Measurements from ENCODE around the gene RNU6-1.

Gene RNU6-1

DNA sequence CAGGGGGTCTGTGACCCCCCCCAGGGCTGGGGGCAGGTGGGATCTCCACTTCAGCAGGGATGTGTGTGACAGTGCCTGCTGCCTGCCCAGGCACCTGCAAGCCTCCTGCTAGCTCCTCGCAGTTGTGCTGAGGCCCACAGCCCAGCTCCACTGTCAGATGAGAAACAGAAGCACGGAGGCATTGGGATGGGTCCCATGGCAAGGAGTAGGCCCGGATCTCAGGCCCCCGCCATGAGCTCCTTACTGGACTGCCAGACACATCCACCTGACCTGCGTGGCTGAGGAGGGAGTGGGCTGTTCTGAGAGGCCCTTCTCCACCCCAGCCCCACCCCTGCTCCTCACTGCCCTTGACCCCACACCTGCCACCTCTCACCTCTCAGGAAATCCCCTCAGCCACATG is 32.7 kb downstream of the RNU6-1 start:
- no peak overlapping the region for H3K4me3 ChIP-seq (ENCODE audit: low read depth, low read length)
- TF ChIP-seq, protein P1, sequence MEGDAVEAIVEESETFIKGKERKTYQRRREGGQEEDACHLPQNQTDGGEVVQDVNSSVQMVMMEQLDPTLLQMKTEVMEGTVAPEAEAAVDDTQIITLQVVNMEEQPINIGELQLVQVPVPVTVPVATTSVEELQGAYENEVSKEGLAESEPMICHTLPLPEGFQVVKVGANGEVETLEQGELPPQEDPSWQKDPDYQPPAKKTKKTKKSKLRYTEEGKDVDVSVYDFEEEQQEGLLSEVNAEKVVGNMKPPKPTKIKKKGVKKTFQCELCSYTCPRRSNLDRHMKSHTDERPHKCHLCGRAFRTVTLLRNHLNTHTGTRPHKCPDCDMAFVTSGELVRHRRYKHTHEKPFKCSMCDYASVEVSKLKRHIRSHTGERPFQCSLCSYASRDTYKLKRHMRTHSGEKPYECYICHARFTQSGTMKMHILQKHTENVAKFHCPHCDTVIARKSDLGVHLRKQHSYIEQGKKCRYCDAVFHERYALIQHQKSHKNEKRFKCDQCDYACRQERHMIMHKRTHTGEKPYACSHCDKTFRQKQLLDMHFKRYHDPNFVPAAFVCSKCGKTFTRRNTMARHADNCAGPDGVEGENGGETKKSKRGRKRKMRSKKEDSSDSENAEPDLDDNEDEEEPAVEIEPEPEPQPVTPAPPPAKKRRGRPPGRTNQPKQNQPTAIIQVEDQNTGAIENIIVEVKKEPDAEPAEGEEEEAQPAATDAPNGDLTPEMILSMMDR (IDR thresholded peaks at IDR 0.05; ENCODE audit: control insufficient read depth, extremely low read depth, insufficient read depth): no peak
- no peak for DNase-seq (ENCODE audit: low read depth)

DNA sequence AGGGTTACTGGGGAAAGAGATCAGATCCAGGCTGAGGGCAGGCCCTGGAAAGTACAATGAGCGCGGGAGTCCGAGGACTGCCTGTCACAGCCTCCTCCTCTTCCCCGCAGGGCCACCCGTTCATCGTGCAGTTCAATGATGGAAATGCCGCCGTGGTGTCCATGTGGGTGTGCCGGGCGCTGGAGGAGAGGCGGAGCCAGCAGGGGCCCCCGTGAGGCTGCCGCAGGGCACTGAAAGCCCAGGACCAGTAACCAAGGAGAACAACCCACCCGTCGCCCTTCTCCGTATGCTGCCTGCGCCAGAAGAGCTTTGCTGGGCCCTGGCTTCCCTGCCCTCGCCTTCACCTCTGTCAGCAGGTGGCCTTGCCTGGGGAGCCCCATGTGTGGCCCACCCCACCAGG is 33.3 kb downstream of the RNU6-1 start:
- TF ChIP-seq, protein P1 (IDR thresholded peaks at IDR 0.05; ENCODE audit: control insufficient read depth, extremely low read depth, insufficient read depth): no peak
- no peak overlapping the region for H3K4me3 ChIP-seq (ENCODE audit: low read depth, low read length)
- DNase-seq (ENCODE audit: low read depth): no peak

DNA sequence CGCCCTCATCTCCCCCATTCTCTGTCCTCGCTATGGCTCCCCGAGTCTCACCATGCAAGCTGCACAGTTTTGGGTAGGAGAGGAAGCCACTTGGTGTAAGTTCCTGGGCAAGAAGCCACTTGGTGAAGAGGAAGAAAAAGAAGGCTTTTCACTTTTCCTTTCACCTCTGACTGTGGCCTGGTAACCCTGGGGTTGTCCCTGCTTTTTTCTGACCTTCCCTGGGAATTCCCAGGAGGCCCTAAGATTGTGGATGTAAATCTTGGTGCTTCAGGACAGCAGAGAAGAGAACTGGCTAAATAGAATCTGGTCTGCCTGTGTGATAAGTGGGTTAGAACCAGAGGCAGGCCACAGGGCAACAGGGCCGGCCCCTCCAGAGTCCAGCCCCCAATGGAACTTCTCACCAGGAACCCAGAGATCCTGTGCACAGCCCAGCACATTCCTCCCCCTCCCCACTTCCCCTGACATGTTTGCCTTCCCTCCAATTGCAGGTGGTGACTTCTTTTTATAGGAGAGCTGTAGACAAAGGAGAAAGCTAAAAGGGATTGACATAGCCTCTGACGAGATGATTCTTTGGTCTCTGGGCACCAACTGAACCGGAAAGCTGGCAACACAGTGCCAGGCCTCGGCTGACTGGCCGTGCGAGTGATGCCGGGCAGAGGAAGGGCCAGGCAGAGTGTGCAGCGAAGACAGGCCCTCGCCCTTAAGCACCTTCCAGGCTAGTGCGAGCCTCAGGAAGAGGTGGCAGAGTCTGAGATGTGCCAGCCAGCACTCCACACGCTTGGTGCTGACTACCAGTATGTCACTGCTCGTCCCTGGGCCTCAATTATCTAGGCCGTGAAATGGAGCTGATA is 34.0 kb downstream of the RNU6-1 start:
- no peak overlapping the region for H3K4me3 ChIP-seq (ENCODE audit: low read depth, low read length)
- TF ChIP-seq, protein P1 (IDR thresholded peaks at IDR 0.05; ENCODE audit: control insufficient read depth, extremely low read depth, insufficient read depth): no peak
- DNase-seq (ENCODE audit: low read depth): no peak

DNA sequence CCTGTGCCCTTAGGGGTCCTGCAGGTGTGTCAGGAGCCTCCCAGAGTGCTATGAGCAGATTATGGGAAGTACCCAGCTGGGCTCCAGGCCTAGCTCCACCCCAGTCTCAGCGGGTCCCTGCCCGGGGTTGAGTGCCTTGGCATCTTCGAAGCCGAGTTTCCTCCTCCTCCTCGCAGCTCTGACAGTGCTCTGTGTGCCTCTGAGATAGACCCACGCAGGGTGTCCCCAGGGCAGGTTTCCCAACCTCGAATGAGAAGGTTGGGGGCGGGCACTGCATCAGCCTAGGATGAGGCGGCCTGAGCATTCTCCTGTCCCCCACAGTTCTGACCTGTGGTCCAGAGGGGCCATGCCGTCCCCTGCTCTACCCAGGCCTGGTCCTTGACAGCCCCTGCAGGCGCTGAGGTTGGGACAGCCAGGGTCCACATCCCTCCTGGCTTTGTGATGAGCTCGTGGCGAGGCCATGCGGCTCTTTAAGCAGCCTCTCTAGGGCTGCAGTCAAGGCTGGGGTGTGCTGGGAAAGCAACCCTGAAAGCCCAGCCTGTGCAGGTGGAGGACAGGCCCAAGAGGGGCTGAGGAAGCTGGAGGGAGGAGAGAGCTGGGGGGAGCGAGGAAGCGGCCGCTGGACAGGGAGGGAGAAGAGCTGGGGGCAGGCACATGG is 34.7 kb downstream of the RNU6-1 start:
- no peak overlapping the region for H3K4me3 ChIP-seq (ENCODE audit: low read depth, low read length)
- TF ChIP-seq, protein P1 (IDR thresholded peaks at IDR 0.05; ENCODE audit: control insufficient read depth, extremely low read depth, insufficient read depth): no peak
- no peak for DNase-seq (ENCODE audit: low read depth)

DNA sequence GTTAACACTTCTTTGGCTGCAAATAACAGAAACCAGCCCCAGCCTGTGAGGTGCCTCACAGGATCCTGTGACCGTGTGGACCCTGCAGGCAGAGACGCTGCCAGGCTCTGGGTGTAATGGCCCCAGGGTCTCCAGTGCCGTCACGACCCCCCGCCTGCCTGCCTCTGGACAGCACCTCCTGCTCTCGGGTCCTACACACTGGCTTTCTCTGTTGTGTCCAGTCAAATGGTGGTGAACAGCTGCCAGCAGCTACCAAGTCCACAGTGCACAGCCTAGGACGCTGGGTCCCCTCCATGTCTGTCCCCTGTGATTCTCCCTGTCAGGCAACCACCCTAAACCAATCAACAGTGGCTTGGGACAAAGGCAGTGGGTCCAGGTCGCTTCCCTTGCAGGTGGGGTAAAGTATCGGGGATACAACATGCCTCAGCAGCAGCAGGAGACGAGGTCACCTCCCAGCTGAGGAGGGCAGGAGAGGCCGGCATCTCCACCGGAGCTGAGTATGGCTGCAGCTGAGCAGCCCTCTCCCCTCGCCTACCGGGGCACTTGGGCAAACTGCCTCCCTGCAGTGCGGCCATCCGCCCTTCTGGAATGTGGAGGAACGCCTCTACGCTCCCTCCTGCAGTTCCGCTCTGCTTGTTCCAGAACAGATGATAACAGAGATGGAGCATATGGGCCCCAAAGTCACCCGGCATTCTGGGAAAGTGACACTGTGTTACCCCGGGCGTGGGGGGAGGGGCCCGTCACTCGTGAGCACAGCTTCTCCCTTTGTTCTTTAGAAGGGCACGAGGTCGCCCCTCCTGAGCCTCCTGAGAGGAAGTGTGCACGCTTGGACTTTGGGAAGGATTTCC is 35.6 kb downstream of the RNU6-1 start:
- no peak overlapping the region for H3K4me3 ChIP-seq (ENCODE audit: low read depth, low read length)
- DNase-seq (ENCODE audit: low read depth): no peak
- TF ChIP-seq, protein P1 (IDR thresholded peaks at IDR 0.05; ENCODE audit: control insufficient read depth, extremely low read depth, insufficient read depth): no peak

DNA sequence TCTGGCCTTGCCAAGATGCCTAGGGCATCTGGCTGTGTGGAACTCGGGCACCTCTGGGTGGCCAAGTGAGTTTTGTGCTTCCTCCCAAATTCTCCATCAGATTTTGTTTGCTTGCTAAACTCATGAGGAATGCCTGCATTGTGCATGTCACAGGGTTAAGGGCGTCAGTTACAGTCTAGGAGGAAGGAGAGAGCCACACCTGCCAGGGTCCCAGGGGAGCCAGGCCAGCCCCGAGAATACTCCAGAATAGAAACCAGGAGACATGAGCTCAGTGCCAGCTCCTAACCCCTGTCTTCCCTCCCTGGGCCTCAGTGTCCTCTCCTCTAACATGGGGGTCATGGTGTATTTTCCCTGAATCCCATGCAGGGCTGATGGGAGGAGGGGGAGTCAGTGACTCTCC is 36.5 kb downstream of the RNU6-1 start:
- TF ChIP-seq, protein P1 (IDR thresholded peaks at IDR 0.05; ENCODE audit: control insufficient read depth, extremely low read depth, insufficient read depth): peak; percentile 34
- DNase-seq (ENCODE audit: low read depth): no peak
- no peak overlapping the region for H3K4me3 ChIP-seq (ENCODE audit: low read depth, low read length)
